Skeletal muscle cell (primary cell): Measurements from ENCODE around the gene ABHD17C.
"Not testable (repeated sequence)": the region's sequence is repeated elsewhere in the genome, so short reads cannot be mapped to it uniquely, and the experiment has no call there.

Source experiments
- DNase-seq: peaks from one replicate; pipeline ENCODE4 v3.0.0-alpha.2; 2010; ENCODE audit warnings: low read depth
- H3K4me3 ChIP-seq: 2 replicates; pipeline ENCODE4 v1.5.1; 2011; ENCODE audit warnings: low read depth, mild to moderate bottlenecking, control low read depth, low read length, moderate library complexity

The ABHD17C gene

DNA sequence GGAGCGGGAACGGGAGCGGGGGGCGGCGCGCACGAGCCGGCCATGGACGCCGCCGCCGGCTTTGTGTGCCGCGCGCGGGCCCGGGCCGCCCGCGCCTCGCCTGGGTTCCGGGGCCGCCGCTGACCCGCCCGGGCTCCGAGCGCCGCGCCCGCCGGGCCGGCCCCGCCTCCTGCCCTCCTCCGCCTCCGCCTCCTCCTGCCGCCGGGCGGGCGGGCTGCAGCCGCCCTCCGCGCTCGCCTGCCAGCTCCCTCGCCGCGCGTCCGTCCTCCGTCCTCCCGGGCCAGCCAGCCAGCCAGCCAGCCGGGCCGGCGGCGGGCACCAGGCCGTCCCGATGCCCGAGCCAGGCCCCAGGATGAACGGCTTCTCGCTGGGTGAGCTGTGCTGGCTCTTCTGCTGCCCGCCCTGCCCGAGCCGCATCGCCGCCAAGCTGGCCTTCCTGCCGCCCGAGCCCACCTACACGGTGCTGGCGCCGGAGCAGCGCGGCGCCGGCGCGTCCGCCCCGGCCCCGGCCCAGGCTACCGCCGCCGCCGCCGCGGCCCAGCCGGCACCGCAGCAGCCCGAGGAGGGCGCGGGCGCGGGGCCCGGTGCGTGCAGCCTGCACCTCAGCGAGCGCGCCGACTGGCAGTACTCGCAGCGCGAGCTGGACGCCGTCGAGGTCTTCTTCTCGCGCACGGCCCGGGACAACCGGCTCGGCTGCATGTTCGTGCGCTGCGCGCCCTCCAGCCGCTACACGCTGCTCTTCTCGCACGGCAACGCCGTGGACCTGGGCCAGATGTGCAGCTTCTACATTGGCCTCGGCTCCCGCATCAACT lies at the start of gene ABHD17C:
ABHD17C (plus strand) TSS at position 212 of the 812 bp plus-strand sequence; CDS start at position 332, 120 bp downstream.
- no peak for DNase-seq
- peak within 1 kb of the TSS; percentile 77 for H3K4me3 ChIP-seq

DNA sequence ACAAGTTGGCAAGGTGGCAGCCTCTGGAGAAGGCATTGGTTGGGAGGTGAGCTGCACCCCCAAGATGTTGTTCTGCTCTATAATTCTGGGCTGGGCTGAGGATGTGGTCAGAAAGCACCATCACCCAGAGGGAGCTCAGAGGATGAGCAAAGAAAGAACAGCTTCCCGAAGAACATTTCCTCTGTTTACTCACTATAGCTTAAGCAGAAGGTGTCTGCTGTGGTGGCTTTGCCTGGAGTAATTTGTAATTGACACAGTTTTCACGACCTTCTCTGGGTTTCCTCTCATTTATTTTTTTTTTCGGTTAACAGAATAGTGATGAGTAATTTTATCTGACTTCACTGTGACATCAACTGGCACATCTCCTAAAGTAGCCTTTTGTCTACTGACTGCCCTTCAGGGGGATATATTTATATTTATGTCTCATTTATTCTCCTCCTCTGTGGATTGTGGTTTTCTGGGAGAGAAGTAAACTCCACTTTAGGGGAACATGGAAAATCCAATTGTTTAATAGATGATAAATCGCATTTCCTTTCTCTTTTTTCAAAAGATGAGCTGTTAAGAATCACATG lies 49.5 kb upstream of the ABHD17C start:
- no peak for DNase-seq
- no peak overlapping the region for H3K4me3 ChIP-seq

- H3K4me3 ChIP-seq, DNase-seq: not testable (repeated sequence)
These were observed 47.7 kb upstream of the ABHD17C start for GRCh38 chr15:80647424-80647823.

DNA sequence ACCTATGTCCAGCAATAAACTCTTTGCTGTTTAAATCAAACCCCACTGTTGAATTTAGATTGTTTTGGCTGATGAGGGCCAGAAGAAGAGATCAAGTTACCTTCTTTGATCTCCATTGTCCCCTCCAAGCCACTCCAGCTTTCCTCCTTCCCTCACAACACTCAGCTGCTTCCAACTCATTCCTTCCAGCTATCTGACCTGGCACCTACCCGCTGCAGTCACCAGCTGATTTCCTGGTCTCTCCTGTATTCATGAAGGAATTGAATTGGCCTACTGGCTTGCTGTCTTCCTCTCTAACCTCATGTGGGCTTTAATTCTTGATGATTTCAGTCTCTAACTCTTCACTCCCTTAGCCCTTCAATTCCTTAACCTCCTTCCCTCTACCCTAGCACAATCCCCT lies 40.8 kb upstream of the ABHD17C start:
- DNase-seq: no peak
- no peak overlapping the region for H3K4me3 ChIP-seq

GRCh38 chr15:80659375-80659774 lies 35.7 kb upstream of the ABHD17C start:
- no peak for DNase-seq
- no peak overlapping the region for H3K4me3 ChIP-seq

DNA sequence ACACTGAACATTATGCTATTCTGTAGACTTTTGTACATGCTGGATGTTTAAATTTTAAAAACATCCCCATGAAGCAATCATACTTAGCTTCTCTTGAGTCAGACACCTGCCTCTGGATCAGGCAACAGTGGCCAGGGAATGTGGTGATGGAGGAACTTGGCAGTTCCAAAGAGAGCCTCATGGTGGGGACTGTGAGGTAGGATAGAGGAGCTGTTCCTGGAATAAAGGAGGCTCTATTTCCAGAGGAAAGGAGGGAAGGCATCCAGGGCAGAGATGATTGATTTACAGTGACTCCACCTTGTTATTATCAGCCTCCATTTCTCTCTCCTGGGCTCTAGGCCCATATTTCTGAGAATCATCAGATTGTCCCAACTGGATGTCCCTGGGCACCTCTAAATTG lies 35.0 kb upstream of the ABHD17C start:
- no peak overlapping the region for H3K4me3 ChIP-seq
- DNase-seq: no peak

- H3K4me3 ChIP-seq: no peak overlapping the region
- DNase-seq: no peak
These were observed 33.0 kb upstream of the ABHD17C start for GRCh38 chr15:80662129-80662528.

DNA sequence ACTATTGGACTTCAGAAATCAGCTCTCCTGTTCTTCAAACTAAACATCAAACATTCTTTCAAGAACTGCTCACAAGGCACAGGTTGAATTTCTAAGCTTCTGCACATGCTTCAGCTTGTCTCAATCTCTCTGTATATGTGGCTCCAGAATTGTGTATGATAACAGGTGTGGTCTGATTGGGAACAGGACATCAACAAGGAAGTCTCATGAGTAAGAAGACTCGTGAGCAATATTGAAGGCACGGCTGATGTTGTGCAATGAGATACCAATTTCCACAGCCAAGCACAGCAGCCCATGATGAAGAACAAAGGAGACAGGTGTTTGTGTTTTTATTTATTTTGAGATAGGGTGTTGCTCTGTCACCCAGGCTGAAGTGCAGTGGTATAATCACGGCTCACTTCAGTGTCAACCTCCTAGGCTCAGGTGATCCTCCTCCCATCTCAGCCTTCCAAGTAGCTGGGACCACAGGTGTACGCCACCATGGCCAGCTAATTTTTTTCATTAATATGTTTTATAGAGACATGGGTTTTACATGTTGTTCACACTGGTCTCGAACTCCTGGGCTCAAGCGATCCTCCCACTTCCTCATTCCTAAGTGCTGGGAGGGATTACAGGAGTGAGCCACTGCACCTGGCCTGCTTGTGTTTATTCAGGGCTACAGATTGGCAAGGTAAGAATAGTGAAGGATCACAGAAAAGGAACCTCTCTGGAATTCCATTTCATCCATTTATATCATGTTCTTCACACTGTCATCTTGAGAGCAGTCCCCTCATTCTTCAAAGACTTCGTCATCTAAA lies 32.2 kb upstream of the ABHD17C start:
- H3K4me3 ChIP-seq: no peak overlapping the region

GRCh38 chr15:80665151-80665550 lies 30.0 kb upstream of the ABHD17C start:
- DNase-seq: no peak
- H3K4me3 ChIP-seq: no peak overlapping the region

More for the DNA sequence above, 32.2 kb upstream of the ABHD17C start:
- no peak for DNase-seq

DNA sequence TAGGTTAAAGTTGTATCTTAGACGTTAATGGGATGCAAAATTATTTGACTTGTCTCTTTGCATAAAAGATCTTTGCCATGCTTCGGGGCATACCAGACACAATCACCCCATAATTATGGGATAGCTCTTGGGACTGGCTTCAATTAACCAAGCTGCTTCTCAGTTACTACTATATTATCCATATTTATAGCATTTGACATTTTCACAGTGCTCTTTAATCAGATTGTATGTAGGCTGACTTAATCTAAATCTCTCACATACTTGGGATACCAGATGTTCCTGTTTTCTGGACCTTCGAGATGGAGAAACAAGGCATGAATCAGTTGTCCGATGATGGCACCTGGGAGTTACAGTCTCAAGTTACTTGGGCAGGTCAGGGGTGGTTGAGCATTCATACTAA lies 27.2 kb upstream of the ABHD17C start:
- no peak overlapping the region for H3K4me3 ChIP-seq
- no peak for DNase-seq

- H3K4me3 ChIP-seq: no peak overlapping the region
- DNase-seq: no peak
These were observed 26.4 kb upstream of the ABHD17C start for GRCh38 chr15:80668546-80669236.

DNA sequence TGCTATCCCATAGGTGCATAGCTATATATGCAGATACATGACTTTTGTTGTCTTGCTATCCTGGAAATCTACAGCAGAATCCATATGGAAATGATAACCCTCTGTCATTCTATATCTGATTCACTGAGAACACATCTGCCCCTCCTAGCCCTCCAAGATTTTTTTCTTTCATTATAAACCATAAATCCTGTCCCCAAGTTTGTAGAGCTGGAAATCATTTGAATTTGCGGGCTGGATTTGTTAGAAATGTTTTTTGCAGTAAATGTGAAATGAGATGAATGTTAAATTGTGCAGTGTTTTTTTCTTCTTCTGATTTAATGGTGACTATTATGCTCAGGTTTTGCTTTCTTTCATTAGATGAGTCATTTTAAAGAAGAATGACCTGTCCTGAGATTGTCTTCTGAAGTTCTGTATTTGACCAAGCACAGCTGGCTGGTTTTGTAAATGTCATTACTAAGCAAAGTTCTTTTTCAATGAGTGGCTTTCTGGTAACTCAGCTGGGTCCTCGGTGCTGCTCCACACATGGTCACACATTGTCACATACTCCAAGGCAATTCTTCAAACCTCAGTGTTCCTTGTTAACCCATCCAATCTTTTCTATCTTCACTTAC lies 25.3 kb upstream of the ABHD17C start:
- no peak for DNase-seq
- no peak overlapping the region for H3K4me3 ChIP-seq

- no peak overlapping the region for H3K4me3 ChIP-seq
- no peak for DNase-seq
These were observed 21.4 kb upstream of the ABHD17C start for GRCh38 chr15:80673561-80674244.

DNA sequence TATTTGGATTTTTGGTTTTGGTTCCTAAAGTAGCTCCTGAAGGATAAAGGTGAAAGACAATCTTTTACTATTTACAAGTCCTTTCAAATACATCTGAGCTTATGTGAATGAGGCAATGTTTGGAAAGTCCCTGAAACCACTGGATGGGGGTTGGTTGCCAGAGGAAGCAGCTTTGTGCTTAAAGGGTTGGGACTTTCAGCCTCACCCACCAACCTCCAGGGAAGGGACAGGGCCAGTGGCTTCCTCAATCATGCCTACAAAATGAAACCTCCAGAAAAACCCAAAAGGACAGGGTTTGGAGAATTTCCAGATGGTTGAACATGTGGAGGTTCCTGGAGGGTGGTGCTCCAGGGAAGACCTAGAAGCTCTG lies 20.9 kb upstream of the ABHD17C start:
- DNase-seq: no peak
- no peak overlapping the region for H3K4me3 ChIP-seq

- no peak for DNase-seq
- H3K4me3 ChIP-seq: no peak overlapping the region
These were observed 18.1 kb upstream of the ABHD17C start for GRCh38 chr15:80677041-80677440.

DNA sequence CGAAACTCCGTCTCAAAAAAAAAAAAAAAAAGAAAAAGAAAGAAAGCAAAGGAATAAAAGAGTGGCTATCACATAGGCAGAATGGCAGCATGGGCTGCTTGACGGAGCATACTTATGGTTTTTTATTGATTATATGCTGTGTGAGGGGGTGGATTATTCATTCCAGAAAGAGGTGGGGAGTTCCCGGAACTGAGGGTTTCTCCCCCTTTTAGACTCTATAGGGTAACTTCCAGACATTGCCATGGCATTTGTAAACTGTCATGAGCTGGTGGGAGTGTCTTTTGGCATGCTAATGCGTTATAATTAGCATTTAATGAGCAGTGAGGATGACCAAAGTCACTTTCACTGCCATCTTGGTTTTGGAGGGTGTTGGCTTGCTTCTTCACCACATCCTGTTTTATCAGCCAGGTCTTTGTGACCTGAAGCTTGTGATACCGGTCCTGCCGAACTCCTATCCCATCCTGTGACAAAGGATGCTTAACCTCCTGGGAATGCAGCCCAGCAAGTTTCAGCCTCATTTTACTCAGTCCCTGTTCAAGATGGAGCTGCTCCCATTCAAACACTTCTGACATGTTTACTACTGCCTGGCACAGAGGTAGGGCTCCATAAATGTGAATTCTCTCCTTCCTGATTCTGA lies 15.8 kb upstream of the ABHD17C start:
- no peak for DNase-seq
- no peak overlapping the region for H3K4me3 ChIP-seq

DNA sequence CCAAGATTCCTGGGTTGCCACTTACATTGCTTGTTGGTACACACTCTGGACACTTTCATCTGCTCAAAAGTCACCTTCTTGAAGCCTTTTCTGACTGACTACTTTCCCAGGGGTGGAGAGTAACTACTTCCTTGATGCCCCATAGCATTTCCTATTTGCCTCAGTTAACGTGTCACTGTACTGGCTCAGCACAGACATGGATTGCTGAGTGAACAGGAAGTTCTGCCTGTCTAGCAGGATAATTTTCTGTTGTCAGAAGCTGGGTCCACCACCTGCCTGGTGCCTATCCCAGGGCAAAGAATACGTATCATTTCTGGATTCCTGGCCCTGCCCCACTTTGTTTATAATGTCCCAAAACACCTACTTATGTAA lies 15.3 kb upstream of the ABHD17C start:
- DNase-seq: no peak
- H3K4me3 ChIP-seq: no peak overlapping the region

- H3K4me3 ChIP-seq: no peak overlapping the region
- DNase-seq: no peak
These were observed 12.9 kb upstream of the ABHD17C start for GRCh38 chr15:80682201-80682600.

GRCh38 chr15:80684697-80685096 lies 10.4 kb upstream of the ABHD17C start:
- no peak for DNase-seq
- H3K4me3 ChIP-seq: no peak overlapping the region
